B cell (primary cell): Measurements from ENCODE around the gene WHAMM. TPM values are rescaled to one million over a fixed set of nuclear protein-coding genes. Genes with fewer than 3 reads are reported as not detected.
A peak's percentile ranks its signal among the peaks of the same experiment; 100 is the strongest.

Source experiments
- ATAC-seq: fragments of 200-7000 bp; cut with Tn5 transposase; one replicate; pipeline ENCODE4 v1.10.0; 2021; ENCODE audit warnings: low read depth, mild to moderate bottlenecking, moderate number of reproducible peaks, moderate library complexity
- CTCF ChIA-PET: fragments of 350-600 bp; sonication (Branson Sonifier 250); formaldehyde crosslinking; loops from one replicate; lab custom pipeline; 2021; ENCODE audit warnings: antibody characterized with exemption, inconsistent platforms; lab: Charles Lee
- POLR2A ChIA-PET: fragments of 350-600 bp; sonication (Branson Sonifier 250); formaldehyde crosslinking; loops from one replicate; lab custom pipeline; 2021; ENCODE audit warnings: antibody characterized with exemption; lab: Charles Lee
- DNase-seq: peaks from one replicate; pipeline ENCODE4 v3.0.0; 2013
- H2AFZ ChIP-seq: 2 replicates; pipeline ENCODE4 v1.6.1; 2012; ENCODE audit warnings: mild to moderate bottlenecking, low read depth, low read length; ENCODE audit not compliant: insufficient read depth, poor library complexity, severe bottlenecking
- H3K27ac ChIP-seq, 2 donors: 1 replicate in 1 of 2; 2 replicates in 1 of 2; pipeline ENCODE4 v1.5.1; 2012 to 2013; ENCODE audit warnings: low read length in 2 of 2, mild to moderate bottlenecking in 2 of 2, moderate library complexity in 1 of 2
- H3K27me3 ChIP-seq, 4 experiments: fragments of 200-600 bp in 1 of 4; sonication (generic) in 1 of 4; replicated peaks in 1 of 4; 1 replicate in 2 of 4; 2 replicates in 2 of 4; pipeline versions ENCODE4 v1.6.1 to v1.7.0; 2013 to 2016; ENCODE audit warnings: low read length in 3 of 4, mild to moderate bottlenecking in 2 of 4, mixed read lengths in 1 of 4, moderate library complexity in 1 of 4; ENCODE audit not compliant: insufficient read depth in 4 of 4, control insufficient read depth in 3 of 4; ENCODE audit errors: control extremely low read depth in 1 of 4
- H3K36me3 ChIP-seq, 2 experiments: replicated peaks in 1 of 2; 1 replicate in 1 of 2; 2 replicates in 1 of 2; pipeline versions ENCODE4 v1.6.1 to v1.7.1; 2013; ENCODE audit warnings: low read length in 1 of 2; ENCODE audit not compliant: insufficient read depth in 2 of 2, control insufficient read depth in 1 of 2; ENCODE audit errors: control extremely low read depth in 1 of 2, extremely low read depth in 1 of 2
- H3K4me1 ChIP-seq, 2 donors: fragments of 200-600 bp in 1 of 2; sonication (generic) in 1 of 2; 1 replicate in 1 of 2; 2 replicates in 1 of 2; pipeline versions ENCODE4 v1.5.1 to v1.6.1; 2013 to 2017; ENCODE audit warnings: low read length in 2 of 2; ENCODE audit not compliant: control insufficient read depth in 2 of 2, insufficient read depth in 2 of 2
- H3K4me2 ChIP-seq: replicated peaks from 2 replicates; pipeline ENCODE3; 2012; ENCODE audit warnings: mild to moderate bottlenecking, low read depth, low read length; ENCODE audit not compliant: poor library complexity, severe bottlenecking
- H3K4me3 ChIP-seq, 5 experiments: fragments of 200-600 bp in 1 of 5; sonication (generic) in 1 of 5; 1 replicate in 3 of 5; 2 replicates in 2 of 5; pipeline versions ENCODE4 v1.5.1 to v1.7.0; 2011 to 2016; ENCODE audit warnings: low read length in 4 of 5, mild to moderate bottlenecking in 4 of 5, low read depth in 2 of 5, control low read depth in 1 of 5, moderate library complexity in 1 of 5; ENCODE audit not compliant: insufficient read depth in 1 of 5; ENCODE audit errors: control extremely low read depth in 1 of 5, extremely low read depth in 1 of 5
- H3K79me2 ChIP-seq: fragments of 200-600 bp; sonication (generic); one replicate; pipeline ENCODE4 v1.6.0; 2016; ENCODE audit warnings: low read length; ENCODE audit not compliant: control insufficient read depth, insufficient read depth
- H3K9ac ChIP-seq: fragments of 200-600 bp; sonication (generic); 2 replicates; pipeline ENCODE4 v1.6.1; 2017; ENCODE audit warnings: mild to moderate bottlenecking, low read length, moderate library complexity
- H3K9me3 ChIP-seq, 3 donors: one replicate each; pipeline versions ENCODE4 v1.6.1 to v1.7.1; 2013; ENCODE audit warnings: low read length in 2 of 3; ENCODE audit not compliant: control insufficient read depth in 2 of 3, insufficient read depth in 1 of 3; ENCODE audit errors: control extremely low read depth in 1 of 3
- H4K20me1 ChIP-seq: 2 replicates; pipeline ENCODE4 v1.6.0; 2012; ENCODE audit warnings: mild to moderate bottlenecking, low read length; ENCODE audit not compliant: insufficient read depth, control insufficient read depth, poor library complexity, severe bottlenecking
- H3K27ac Mint-ChIP-seq: one replicate; pipeline ENCODE4 v1.8.0; 2021; ENCODE audit warnings: mixed read lengths
- H3K27me3 Mint-ChIP-seq: one replicate; pipeline ENCODE4 v1.8.0; 2021; ENCODE audit warnings: mixed read lengths
- H3K4me1 Mint-ChIP-seq: one replicate; pipeline ENCODE4 v1.8.0; 2021; ENCODE audit warnings: mixed read lengths
- H3K4me3 Mint-ChIP-seq: one replicate; pipeline ENCODE4 v1.8.0; 2021; ENCODE audit warnings: mixed read lengths
- H3K9me3 Mint-ChIP-seq: one replicate; pipeline ENCODE4 v1.8.0; 2022; ENCODE audit warnings: mixed read lengths; ENCODE audit not compliant: insufficient read depth
- CTCF ChIP-seq: fragments of 200-600 bp; IDR thresholded peaks from one replicate; pipeline ENCODE4 v1.8.0; 2022; ENCODE audit warnings: antibody characterized with exemption, mild to moderate bottlenecking
- EZH2 ChIP-seq: IDR thresholded peaks from 2 replicates; pipeline ENCODE4 v1.6.1; 2012; ENCODE audit warnings: borderline replicate concordance, low read depth, mild to moderate bottlenecking, moderate library complexity, low read length; ENCODE audit not compliant: insufficient read depth, poor library complexity, severe bottlenecking
- WGBS: methylation state at CpG from one replicate; pipeline ENCODE4 v1.1.5; 2013; ENCODE audit warnings: missing lambda C conversion rate; ENCODE audit not compliant: insufficient coverage; 5-methylcytosine and 5-hydroxymethylcytosine counted together
- intact Hi-C: fragments of 100-400 bp; cut with micrococcal nuclease; formaldehyde crosslinking; loops from one replicate; pipeline ENCODE4 v1.10.0; 2022
- polyA plus RNA-seq: library from polyadenylated mRNA; depleted of rRNA; stranded (reverse); fragments of >200 nt; gene quantifications from 2 replicates; pipeline ENCODE4 v1.2.3, GENCODE V29; 2012
- total RNA-seq, 2 donors: library from RNA; stranded (reverse); fragments of 120-200 nt in 1 of 2; gene quantifications; 1 replicate in 1 of 2; 2 replicates in 1 of 2; pipeline versions ENCODE4 v1.2.3 to v1.2.4, GENCODE V29; 2013 to 2022

WHAMM gene
- total and polyA plus RNA-seq, 2 donors (not counting 1 experiment from before 2014, with no cell fraction given): 18.3 to 31.3 TPM

- WGBS: 94% methylated on average over 3 of the region's 11 CpGs
- ChIA-PET CTCF (interaction anchor here (1.4 kb wide), 1 partner anchor 203 kb away, joined by 5 read pairs; the partner anchor contains the start of gene C15orf40), POLR2A (interaction anchor here (0.8 kb wide), 1 partner anchor 268 kb away, joined by 3 read pairs; the partner anchor contains the start of gene RPS17)
- no peak for DNase-seq
- no peak for ATAC-seq
- Mint-ChIP-seq H3K4me3 (peak overlapping the region; percentile 86), H3K27ac (peak overlapping the region; percentile 95), H3K4me1 (peaks cover 52% of the 10 kb centered on the region), H3K9me3 (no peaks in the 10 kb centered on the region), H3K27me3 (no peaks in the 10 kb centered on the region)
- no peaks in the 10 kb centered on the region for H3K9me3 ChIP-seq
- H3K4me3 ChIP-seq: no peak overlapping the region
- peak overlapping the region; percentile 98 for H3K9ac ChIP-seq
- no peak for TF ChIP-seq CTCF
- TF ChIP-seq EZH2: no peak
- peaks cover 6% of the 10 kb centered on the region for H4K20me1 ChIP-seq
- peaks cover 0 to 6% of the 10 kb centered on the region in 2 experiments for H3K36me3 ChIP-seq
- intact Hi-C loops: no loop called here
- H2AFZ ChIP-seq: peak overlapping the region; percentile 78
- H3K27me3 ChIP-seq: no peaks in the 10 kb centered on the region
- H3K27ac ChIP-seq: peak overlapping the region; percentile 91 to 99
- peak overlapping the region; percentile 75 for H3K4me2 ChIP-seq
- peaks cover 31 to 41% of the 10 kb centered on the region in 2 donors for H3K4me1 ChIP-seq
- H3K79me2 ChIP-seq: peaks cover 28% of the 10 kb centered on the region
Measured at GRCh38 chr15:82807920-82808633, 1.4 kb upstream of the WHAMM start.

GRCh38 chr15:82808634-82809041 lies 790 bp upstream of the WHAMM start:
- Histone ChIP-seq H3K4me2 (peak overlapping the region; percentile 75), H3K79me2 (peaks cover 34% of the 10 kb centered on the region), H3K4me3 (peak overlapping the region in 2 of 5 experiments; percentile 84 to 90), H3K27ac (peak overlapping the region; percentile 91 to 99), H3K4me1 (peaks cover 31 to 41% of the 10 kb centered on the region in 2 donors), H2AFZ (peak overlapping the region; percentile 78), H3K36me3 (peaks cover 2 to 9% of the 10 kb centered on the region in 2 experiments), H4K20me1 (peaks cover 6% of the 10 kb centered on the region), H3K9ac (peak overlapping the region; percentile 98), H3K9me3 (no peaks in the 10 kb centered on the region), H3K27me3 (no peaks in the 10 kb centered on the region)
- TF ChIP-seq EZH2 (no peak), CTCF (no peak)
- DNase-seq (no peak), ATAC-seq (no peak)
- Mint-ChIP-seq H3K9me3 (no peaks in the 10 kb centered on the region), H3K27me3 (no peaks in the 10 kb centered on the region), H3K4me3 (peak overlapping the region; percentile 86), H3K4me1 (peaks cover 52% of the 10 kb centered on the region), H3K27ac (peak overlapping the region; percentile 95)
- intact Hi-C loops: loop anchor here (1.0 kb wide), 4 partner anchors 58 to 259 kb away; partner anchors contain the start of genes BTBD1, C15orf40 and RAMAC
- ChIA-PET POLR2A (interaction anchor here (0.8 to 2.4 kb wide), 3 partner anchors 59 to 268 kb away, joined by 3 to 7 read pairs (median 3); partner anchors contain the start of gene RPS17), CTCF (interaction anchor here (1.0 to 1.4 kb wide), 2 partner anchors 191 to 203 kb away, joined by 3 to 5 read pairs; partner anchors contain the start of gene C15orf40)
- 84% methylated on average over 3 of the region's 9 CpGs for WGBS
